GM18868 (cell line): ENCODE measurements around the gene SLC4A5.
"Not testable (repeated sequence)": the region's sequence is repeated elsewhere in the genome, so short reads cannot be mapped to it uniquely, and the experiment has no call there.

Experiments
- ATAC-seq: cut with Tn5 transposase; IDR thresholded peaks from one replicate; pipeline ENCODE4 v1.9.1; 2021; ENCODE audit warnings: mild to moderate bottlenecking, moderate library complexity; ENCODE audit not compliant: unreplicated experiment

SLC4A5 gene

DNA sequence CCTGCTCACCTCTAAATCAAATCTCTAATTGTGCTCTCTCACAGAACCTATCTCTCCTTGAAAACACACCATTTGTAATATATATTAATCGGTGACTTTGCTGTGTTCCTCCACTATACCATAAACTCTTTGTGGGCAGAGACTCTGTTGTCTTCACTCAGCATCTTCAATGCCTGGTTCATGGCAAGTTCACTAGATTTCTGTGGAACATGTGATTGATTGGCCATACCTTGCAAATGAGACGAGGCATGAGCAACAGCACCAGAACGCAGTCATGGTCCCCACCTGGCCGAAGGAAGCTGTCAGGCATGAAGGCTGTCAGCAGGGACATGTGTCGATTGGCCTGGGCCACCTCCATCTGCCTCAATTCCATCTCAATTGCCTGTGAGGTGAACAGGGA lies 25.3 kb upstream of the SLC4A5 start:
- no peak for ATAC-seq

DNA sequence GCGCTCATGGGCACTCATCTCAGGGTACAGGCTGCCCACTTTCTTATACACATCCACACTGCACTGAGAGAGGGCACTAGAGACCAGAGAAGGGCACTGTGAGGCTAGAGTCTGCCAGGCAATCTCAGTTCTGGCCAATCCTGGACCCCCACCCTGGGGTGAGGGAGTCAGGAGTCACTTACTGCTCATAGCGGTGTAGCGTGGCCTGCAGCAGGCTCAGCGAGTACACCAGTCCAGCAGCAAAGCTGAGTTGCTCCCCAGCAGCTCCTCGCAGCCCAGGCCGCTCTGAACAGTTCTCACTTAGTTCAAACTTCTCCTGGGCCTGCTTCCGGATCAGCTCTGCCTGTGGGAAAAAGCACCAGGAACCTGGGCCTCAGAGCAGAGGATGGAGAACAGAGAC lies 24.6 kb upstream of the SLC4A5 start:
- ATAC-seq = no peak

DNA sequence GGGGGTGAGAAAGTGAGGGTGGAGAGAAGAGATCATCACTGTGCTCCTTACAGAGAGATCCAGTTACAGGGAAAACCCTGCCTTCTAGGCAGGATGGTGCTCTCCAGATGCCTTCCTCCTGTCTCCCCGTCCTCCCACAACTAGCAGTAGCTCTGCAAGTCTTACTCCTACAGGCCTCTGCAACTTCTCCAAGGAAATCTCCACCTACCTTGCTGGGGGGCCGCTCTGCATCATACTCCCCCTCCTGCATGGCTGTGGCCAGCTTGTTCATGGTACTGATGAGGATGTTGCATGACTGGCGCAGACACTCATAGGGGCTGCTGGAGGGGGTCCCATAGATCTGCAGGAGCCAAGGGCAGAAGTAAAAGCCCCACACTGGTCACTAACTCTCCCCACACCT lies 22.8 kb upstream of the SLC4A5 start:
- no peak for ATAC-seq

DNA sequence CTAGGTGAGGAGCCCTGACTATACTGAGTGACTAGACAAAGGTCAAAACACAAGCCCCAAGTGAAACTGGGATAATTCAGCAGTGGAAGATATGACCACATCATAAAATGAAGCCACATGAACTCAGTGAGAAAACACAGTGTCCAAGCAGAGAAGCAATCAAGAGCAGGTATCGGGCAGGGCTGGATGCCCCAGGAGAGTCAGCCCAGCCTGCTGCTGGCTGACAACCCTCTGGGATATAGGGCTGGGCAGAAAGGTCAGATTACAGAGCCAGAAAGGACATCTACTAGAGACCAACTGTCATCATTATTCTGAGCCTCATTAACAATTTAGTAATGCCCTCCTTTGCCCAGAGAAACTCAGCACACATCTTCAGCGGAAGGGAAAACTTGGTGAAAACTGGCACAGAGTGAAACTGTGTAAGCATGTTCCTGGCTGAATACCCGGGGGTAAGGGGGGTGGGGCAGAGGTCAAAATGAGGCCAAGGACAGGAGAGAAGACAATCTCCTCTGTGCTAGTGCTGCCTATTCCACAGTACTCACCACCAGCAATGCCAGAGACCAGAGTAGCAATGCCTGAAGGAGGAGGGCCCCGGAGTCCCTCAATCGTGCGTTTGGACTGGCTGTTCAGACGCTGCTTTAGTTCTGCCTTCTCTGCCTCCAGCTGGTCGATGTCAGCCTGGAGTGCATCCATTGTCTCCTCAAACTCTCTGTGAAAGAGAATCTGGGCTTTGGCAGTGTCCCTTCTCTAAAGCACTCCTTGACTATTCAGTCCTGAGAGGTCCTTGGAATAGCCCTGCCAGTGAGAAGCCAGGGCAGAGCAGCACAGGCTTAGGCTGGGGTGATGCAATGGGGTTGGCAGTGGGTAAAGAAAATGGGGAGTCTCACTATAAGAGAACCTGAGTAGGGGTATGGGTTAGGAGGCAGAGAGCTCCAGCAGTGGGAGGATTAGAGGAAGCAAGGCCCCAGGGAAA lies 21.6 kb upstream of the SLC4A5 start:
- ATAC-seq = no peak

DNA sequence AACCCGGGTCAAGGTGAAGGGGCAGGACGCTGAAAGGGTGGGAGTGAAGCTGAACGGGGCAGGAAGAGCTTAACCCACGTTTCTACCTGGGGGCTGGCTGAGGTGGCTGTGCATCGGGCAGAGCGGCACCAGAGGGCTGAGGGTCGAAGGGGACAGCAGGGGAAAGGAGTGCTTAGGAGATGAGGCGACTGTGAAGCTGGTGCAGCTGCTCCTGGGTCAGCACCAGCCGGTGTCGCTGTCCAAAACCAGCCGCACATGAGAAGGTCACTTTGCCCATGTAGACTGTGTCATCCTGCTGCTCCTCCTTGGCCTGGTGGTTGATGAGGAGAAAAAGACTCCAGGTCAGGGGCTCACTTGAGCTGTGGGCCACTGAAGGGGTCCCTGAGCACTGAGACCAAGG lies 18.1 kb upstream of the SLC4A5 start:
- no peak for ATAC-seq

DNA sequence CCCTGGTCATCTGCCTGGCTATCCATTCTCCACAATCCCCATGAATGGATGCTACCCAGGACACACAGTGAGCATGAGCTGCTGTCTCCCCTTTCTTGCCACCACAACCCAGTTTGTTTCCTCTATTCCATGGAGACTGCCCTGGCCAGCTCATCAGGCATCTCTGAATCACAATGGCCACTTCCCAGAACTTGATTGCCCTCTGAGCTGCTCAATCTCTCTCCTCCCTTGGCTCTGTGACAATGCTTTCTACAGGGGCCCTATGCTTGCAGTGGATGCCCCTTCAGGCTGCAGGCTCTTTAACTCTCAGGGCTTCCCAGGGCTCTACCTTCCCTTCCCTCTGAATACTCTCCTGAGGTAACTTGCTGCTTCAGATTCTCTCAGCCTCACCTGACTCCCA lies 14.4 kb upstream of the SLC4A5 start:
- no peak for ATAC-seq

DNA sequence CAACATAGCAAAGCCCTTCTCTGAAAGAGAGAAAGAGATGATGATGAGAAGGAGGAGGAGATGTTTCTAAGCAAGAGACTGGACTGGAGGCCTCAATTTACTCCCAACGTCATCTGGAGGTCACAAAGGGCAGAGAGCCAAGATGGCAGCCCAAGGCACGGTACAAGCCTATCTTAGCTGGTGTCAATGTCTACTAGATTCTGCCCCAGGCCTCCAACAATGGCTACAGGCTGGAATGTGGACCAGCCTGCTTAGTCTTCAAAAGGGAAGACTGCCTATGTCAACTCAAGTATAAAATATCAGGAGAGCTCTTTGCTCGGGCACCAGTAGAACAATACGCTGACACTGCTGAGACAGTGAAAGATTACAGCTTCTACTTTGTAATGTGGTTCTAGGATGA lies 6.7 kb upstream of the SLC4A5 start:
- no peak for ATAC-seq

DNA sequence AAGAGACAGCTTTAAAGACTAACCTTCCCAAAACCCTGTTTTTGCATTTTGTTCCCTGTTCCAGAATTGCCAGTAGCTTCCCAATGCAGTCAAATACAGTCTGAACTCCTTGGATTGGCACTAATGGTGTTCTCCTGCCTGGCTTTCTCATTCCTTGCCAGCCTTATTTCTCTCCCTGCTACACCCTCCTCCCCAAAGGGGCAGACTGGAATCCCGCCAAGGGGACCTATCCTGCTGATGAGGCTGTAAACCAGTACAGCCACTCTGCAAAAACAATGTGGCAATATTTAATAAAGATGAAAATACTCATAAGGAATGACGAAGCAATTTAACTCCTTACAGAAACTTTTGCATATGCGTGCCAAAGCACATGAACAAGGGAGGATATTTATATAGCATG lies 4.5 kb upstream of the SLC4A5 start:
- ATAC-seq = no peak

DNA sequence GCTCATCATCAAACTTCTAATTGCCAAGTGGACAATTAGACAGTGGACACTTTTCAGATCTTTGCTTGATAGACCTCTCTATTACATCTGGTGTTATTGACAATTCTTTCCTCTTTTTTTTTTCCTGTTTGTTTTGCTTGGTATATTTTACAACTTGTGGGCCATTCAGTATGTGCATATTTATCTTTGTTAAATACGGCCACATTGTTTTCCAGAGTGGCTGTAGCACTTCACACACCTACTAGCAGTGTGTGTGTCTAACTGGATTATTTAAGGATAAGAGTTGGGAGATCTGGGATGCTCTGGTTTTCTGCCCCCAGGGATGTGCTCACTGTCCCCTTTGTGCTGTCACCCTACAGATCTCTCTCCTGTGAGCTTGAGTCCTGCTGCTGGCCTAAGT lies 4.1 kb upstream of the SLC4A5 start:
- ATAC-seq = no peak

DNA sequence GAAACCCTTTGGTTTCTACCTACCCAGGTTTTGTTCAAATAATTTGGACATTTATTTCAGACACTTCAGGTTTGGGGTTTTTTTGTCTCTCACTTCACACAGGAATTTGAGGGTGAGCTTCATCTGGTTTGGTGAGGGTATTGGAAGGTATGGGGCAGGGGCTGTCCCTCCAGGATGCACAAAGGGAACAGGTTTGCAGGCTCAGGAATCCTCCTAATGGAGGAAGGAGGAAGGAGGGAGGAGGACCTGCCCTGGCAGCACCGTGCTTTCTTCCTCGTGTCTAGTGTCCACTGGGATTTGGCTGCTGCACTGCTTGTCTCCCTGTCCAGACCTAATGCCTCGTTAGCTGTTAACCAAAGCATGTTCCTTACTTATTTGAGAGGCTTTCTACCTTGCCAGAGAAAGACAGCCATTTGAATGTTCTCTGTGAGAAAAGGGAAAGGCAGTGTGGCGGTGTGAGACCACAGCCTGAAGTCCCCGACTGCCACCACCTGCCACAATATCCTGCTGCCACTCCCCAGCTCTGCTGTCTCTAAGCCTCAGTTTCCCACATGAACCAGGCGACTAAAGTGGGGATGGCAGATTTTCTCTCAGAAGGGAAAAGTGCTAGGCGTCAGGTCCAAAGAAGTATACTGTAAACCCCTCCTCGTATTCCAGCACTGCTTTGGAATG lies 2.2 kb upstream of the SLC4A5 start:
- ATAC-seq = no peak

DNA sequence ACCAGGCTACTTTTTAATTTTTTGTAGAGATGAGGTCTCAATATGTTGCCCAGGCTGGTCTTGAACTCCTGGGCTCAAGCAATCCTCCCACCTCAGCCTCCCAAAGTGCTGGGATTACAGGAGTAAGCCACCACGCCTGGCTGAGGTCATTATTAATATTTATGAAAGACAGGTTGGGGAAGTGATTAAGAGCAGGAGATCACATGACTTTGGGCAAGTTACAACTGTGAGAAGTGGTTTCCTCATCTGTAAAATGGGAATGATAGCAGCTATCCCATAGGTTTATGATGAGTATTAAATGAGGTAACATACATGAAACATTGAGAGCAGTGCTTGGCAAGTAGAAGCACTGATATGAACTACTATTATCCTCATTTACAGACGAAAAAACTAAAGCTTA lies 7.0 kb downstream of the SLC4A5 start:
- ATAC-seq = not testable (repeated sequence)

DNA sequence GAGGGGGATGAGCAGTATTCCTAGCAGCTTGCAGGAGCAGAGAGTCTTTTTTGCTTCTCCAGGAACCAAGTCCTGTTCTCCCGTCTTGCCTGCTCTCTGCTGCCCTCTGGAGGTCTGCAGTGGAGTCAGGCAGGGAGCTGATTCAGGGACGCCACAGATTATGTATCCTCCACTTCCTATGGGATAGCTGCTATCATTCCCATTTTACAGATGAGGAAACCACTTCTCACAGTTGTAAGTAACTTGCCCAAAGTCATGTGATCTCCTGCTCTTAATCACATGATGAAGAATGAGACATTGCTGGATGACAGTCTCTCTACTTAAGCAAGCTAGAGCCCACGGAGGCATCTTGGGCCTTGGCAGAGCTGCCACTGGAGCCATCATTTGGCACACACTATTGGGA lies 8.3 kb downstream of the SLC4A5 start:
- peak; percentile 49 for ATAC-seq

DNA sequence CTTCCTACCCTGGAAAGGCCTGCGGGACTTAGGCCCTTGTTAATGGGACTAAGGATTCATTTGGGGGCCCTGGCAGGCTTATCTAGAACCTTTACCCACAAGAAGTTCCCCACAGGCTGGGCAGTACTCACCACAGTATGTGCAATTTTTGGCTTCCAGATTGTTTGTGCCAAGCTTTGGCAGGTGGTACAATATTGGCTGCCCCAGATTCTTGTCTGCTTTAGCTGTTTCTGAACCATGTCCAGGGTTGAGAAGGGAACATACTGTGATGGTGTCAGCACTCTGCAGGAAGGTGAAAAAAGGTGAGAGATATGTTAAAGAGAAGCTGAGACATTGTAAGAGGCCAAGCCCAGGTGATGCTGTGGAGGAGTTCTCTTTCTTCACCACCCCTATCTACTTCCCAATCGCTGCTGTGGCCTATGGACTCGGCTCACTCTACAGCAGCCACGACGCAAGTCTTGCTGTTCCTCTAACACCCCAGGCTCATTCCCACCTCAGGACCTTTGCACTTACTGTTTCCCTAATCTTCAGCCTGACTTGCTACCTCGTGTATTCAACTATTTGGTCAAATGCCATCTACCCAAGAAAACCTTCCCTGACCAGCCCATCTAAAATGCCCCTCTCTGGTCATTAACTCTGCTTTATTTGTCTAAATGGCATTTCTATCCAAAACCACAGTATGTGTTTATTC lies 9.2 kb downstream of the SLC4A5 start:
- ATAC-seq = no peak

DNA sequence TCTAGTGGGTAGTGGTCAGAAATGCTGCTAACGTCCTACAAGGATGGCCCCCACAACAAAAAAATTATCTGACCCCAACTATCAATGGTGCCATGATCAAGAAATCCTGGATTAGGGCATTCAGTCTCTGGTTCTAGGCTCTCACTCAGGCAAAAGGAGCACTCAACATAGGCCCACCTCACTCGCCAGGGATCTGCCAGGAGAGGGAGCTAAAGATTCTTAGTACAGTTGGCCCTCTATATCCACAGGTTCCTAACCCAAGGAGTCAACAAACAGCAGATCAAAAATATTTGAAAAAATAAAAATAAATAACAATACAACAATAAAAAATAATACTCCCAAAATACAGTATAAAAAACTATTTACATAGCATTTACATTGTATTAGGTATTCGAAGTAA lies 10.0 kb downstream of the SLC4A5 start:
- ATAC-seq = no peak

DNA sequence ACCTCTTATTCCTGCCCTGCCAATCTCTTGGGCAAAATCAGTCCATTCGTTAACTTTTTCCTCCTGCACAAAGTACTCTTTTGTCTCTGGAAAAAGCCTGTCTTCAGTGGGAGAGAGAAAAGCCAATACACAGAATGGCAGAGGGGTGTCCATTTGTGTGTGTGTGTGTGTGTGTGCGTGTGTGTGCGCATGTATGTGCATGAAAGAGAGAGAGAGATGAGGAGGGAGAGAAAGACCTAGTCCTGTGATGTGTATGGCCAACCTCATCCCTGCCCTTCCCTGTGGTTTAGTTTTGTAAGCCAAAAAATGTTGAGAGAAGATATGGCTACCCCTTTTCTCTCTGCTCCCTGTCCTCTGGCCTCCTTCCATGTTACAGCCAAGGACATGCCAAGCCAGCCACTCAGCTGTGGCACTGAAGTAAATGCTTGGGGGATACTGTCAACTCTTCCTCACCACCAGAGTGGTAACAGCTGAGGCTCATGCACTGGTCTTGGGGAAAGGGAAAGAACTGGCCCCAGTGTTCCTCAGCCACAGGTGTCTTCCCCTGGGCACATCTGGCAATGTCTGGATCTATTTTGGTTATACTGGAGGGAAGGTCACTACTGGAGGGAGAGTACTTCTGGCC lies 10.6 kb downstream of the SLC4A5 start:
- no peak for ATAC-seq

DNA sequence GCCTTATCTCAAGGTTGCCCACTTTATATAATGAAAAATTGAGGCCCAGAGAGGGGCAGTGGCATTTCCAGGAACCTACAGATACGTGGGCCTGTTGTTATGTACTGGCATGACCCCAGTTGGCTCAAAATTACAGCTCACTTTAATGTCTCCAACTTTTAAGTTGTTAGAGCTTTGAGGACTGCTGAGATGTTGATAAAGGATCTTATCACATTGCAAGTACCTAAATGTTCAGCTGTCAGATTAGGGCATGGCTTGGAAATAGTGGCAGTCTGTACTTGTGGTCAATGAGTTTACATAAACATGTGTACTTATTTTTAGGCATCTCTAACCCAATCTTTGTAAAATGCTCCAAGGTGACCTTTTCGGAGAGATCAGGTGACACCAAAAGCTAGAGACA lies 14.6 kb downstream of the SLC4A5 start:
- ATAC-seq = no peak

DNA sequence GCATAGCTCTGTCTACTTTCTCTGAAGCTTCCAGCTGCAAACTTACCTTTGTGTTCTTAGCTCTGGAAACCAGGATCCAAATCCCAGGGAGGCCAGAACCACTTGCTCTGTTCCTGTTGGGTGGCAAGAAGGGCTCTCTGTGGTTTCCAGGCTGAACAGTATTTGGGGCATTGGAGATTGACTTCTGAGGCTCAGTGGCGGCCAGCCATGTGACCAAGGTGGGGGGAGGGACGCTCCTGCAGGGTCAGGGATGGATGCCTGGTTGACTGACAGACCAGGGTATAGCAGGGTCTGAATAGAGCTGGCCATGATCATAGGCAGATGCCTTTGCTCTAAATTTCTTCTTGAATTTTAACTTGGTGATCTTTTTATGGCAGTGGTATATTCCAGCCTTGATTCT lies 15.1 kb downstream of the SLC4A5 start:
- no peak for ATAC-seq

DNA sequence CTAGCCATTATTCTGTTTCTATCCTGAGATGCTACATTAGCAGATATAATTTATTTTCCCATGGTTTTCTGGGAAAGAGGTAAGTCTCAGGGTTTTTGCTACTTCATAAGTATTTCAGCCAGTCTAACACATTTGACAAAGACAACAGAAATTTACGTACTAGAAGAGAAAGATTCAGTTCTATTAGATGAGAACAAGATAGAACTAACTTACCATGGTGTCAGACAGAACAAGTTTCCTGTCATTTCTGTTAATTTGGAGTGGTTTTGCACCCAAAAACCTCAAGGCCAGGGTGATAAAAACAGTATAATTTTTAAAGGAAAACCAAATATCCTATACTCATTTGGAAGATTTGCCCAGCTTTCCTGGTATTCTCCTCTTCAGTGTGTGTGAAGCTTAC lies 15.6 kb downstream of the SLC4A5 start:
- ATAC-seq = no peak

DNA sequence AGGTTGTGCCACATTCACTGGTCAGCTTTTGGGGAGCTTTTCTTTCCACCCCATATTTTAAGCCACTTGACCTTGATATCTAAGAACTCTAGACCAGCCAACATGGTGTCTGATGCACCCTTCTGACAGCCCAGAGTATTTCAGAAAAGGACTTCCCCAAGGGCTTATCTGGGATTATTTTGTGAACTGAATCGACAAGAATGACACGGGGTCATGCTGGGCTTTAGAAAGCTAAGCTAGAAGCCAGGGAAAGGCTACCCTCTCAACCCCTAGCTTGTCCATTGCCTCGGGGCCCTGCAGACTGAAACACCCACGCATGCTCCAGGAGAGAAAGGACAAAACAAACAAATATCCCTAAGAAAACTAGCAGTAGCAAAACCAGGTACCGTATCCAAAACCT lies 16.0 kb downstream of the SLC4A5 start:
- no peak for ATAC-seq

DNA sequence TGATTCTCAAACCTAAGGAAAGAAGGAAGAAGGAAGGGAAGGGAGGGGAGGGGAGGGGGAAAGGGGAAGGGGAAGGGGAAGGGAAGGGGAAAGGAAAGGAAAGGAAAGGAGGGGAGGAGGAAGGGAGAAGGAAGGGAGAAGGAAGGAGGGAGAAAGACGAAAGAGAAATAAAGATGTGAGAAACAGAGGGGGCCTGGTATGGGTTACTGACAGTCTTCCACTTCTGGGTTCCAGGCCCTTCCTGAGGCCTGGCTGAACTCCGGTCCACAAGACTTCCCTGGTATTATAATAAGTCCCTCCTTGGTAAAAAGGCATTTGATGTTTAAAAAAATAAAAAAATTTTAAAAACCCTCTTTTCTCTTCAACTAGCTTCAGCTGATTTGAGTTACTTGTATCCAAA lies 17.4 kb downstream of the SLC4A5 start:
- ATAC-seq = no peak

DNA sequence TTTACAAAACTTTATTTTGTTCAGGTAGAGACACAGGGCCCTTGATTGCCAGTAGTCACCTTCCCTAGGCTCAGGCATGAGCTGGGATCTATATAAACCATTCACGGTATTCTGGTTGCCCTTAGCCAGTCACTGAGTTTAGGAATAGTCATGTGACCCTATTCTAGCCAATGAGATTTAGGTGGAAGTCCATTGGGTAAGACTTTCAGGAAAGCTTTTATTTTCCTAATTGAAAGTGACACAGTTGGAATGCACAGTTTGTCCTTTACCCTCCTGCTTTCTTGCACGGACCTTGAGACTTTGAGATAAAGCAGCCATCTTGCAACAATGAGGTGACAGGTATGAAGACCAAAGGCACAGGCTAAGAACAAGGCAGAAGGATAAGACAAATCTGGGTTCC lies 21.5 kb downstream of the SLC4A5 start:
- no peak for ATAC-seq
